Endothelial cell of umbilical vein (primary cell): ENCODE data around the gene TFDP1.

ENCODE experiments used
- EZH2 ChIP-seq: IDR thresholded peaks from 2 replicates; pipeline ENCODE4 v1.6.1; 2012; ENCODE audit warnings: borderline replicate concordance, low read depth, mild to moderate bottlenecking, moderate library complexity, low read length, inconsistent platforms; ENCODE audit not compliant: severe bottlenecking
- GATA2 ChIP-seq: IDR thresholded peaks from 2 replicates; pipeline ENCODE4 v1.7.0; 2011; ENCODE audit warnings: low read depth, mild to moderate bottlenecking, moderate library complexity, mixed read lengths, low read length; ENCODE audit not compliant: insufficient read length, insufficient read depth
- POLR2A ChIP-seq: IDR thresholded peaks from 2 replicates; pipeline ENCODE4 v1.6.1; 2012; ENCODE audit warnings: low read depth, mild to moderate bottlenecking, control low read depth, low read length
- POLR2AphosphoS5 ChIP-seq: IDR thresholded peaks from 2 replicates; pipeline ENCODE4 v1.6.1; 2012; ENCODE audit warnings: low read depth, mild to moderate bottlenecking, control low read depth, low read length, moderate library complexity; ENCODE audit not compliant: insufficient read depth
- TF ChIP-seq, protein P1 (sequence below): IDR thresholded peaks from 2 replicates; pipeline ENCODE4 v1.6.1; 2011; ENCODE audit not compliant: insufficient read depth, insufficient read length
- TF ChIP-seq, protein P2 (sequence below), 2 donors: IDR thresholded peaks; 1 replicate in 1 of 2; 2 replicates in 1 of 2; pipeline ENCODE4 v1.5.1; 2011; ENCODE audit warnings: low read length in 2 of 2, mild to moderate bottlenecking in 2 of 2, moderate library complexity in 2 of 2, control low read depth in 1 of 2, inconsistent platforms in 1 of 2, low read depth in 1 of 2; ENCODE audit not compliant: insufficient read depth in 1 of 2; ENCODE audit errors: extremely low read depth in 1 of 2

DNA sequence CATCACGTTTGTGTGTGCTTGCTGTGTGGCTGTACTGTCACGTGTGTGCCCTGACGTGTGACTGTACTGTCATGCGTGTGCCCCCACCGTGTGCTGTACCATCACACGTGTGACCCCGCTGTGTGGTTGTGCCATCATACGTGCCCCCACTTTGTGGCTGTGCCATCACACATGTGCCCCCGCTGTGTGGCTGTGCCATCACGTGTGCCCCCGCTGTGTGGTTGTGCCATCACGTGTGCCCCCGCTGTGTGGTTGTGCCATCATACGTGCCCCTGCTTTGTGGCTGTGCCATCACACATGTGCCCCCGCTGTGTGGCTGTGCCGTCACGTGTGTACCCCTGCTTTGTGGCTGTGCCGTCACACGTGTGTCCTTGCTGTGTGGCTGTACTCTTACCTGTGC lies 25.7 kb downstream of the TFDP1 start:
- TF ChIP-seq POLR2AphosphoS5 (no peak), POLR2A (no peak), GATA2 (no peak), EZH2 (no peak)
- TF ChIP-seq, protein P1, sequence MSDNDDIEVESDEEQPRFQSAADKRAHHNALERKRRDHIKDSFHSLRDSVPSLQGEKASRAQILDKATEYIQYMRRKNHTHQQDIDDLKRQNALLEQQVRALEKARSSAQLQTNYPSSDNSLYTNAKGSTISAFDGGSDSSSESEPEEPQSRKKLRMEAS = no peak
- TF ChIP-seq, protein P2, sequence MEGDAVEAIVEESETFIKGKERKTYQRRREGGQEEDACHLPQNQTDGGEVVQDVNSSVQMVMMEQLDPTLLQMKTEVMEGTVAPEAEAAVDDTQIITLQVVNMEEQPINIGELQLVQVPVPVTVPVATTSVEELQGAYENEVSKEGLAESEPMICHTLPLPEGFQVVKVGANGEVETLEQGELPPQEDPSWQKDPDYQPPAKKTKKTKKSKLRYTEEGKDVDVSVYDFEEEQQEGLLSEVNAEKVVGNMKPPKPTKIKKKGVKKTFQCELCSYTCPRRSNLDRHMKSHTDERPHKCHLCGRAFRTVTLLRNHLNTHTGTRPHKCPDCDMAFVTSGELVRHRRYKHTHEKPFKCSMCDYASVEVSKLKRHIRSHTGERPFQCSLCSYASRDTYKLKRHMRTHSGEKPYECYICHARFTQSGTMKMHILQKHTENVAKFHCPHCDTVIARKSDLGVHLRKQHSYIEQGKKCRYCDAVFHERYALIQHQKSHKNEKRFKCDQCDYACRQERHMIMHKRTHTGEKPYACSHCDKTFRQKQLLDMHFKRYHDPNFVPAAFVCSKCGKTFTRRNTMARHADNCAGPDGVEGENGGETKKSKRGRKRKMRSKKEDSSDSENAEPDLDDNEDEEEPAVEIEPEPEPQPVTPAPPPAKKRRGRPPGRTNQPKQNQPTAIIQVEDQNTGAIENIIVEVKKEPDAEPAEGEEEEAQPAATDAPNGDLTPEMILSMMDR (IDR thresholded peaks at IDR 0.05; ENCODE audit: extremely low read depth in 1 of 2, insufficient read depth in 1 of 2, low read depth in 1 of 2, low read length in 2 of 2) = no peak
